GM10248 (cell line): ENCODE measurements around the gene NELFB.

ENCODE experiments used
- CTCF ChIA-PET: fragments of 300-600 bp; sonication (Branson Sonifier 250); formaldehyde crosslinking; extraction: SDS; loops from one replicate; lab custom pipeline; 2021; ENCODE audit warnings: antibody characterized with exemption; lab: Yijun Ruan, JAX
- POLR2A ChIA-PET: fragments of 350-650 bp; sonication (Branson Sonifier 250); formaldehyde crosslinking; extraction: SDS; loops from one replicate; lab custom pipeline; 2020; ENCODE audit warnings: antibody characterized with exemption; lab: Yijun Ruan, JAX
- DNase-seq: peaks from one replicate; pipeline ENCODE4 v3.0.0; 2012; ENCODE audit errors: extremely low spot score
- CTCF ChIP-seq: IDR thresholded peaks from 2 replicates; pipeline ENCODE4 v1.5.1; 2012; ENCODE audit warnings: mild to moderate bottlenecking, low read depth; ENCODE audit errors: extremely low read depth, missing control alignments, control extremely low read depth

Gene NELFB

DNA sequence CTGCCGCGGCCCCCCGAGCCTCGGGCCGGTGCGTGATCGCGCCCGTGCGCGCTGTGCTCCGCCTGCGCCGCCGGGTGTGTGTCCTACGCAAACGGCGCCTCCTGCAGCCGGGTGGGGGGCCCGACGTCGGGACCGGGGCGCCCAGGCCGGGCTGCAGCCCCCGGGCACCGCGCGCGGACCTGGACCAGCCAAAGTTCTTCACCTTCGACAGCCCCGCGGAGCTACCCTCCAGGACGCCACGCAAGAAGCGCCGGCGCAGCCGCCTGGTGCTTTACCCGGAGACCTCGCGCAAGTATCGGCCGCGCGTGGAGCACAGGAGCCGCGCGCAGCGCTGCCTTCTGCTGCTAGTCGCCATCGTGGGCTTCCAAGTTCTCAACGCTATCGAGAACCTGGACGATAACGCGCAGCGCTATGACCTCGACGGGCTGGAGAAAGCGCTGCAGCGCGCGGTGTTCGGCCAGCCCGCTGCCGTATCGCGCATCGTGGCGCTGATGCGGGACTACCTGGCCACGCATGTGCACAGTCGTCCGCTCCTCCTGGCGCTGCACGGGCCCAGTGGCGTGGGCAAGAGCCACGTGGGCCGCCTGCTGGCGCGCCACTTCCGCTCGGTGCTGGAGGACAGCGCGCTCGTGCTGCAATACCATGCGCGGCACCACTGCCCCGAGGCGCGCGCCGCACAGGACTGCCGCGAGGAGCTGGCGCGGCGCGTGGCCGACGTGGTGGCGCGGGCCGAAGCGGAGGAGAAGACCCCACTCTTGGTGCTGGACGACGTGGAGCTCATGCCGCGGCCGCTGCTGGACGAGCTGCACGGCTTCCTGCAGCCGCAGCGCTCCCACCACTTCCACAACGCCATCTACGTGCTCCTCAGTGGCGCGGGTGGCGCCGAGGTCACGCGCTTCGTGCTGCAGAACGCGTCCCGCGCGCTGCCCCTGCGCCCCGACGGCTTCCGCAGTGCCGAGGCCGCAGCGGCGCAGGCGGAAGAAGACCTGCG is 23.9 kb downstream of the NELFB start:
- TF ChIP-seq CTCF = no peak
- ChIA-PET CTCF (interaction anchor here (0.7 to 1.6 kb wide), 3 partner anchors 10 to 144 kb away, joined by 3 read pairs; partner anchors contain the start of genes EXD3 and NOXA1), POLR2A (no interaction called here)
- DNase-seq = no peak

DNA sequence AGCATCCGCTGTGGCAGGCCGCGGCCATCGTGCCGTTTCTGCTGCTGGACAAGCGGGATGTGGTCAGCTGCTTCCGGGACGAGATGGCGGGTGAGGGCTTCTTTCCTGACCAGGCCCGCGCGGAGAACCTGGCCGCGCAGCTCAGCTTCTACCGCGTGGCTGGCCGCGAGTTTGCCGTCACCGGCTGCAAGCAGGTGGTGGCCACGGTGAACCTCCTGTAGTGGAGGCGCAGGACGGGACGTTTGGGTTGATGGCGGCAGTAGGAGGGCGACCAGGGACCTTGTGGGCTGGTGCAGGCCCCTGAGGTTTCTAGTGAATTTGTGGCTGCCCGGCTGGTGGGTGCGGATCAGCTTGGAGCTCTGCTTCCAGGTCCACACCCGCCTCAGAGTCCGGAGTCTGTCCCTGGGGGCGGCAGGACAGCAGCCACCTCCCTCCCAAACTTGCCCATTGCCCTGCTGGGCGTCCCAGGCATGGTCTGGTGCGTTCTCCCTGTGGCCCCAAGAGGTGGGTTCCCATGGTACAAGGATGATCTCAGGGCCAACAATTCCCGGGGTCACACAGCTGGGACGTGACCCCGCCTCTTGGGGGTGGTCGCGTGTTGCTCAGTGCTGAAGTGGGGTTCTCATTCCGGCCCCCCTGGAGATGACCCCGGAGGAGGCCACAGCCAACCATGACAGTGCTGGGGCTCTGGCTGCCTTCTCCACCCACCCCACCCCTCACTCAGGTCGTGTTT is 24.8 kb downstream of the NELFB start:
- POLR2A ChIA-PET = interaction anchor here (0.6 kb wide), 1 partner anchor 22 kb away, joined by 4 read pairs; no protein-coding TSS in a partner anchor
- no peak for TF ChIP-seq CTCF
- no peak for DNase-seq

GRCh38 chr9:137280474-137281344 is 25.6 kb downstream of the NELFB start:
- CTCF ChIA-PET = interaction anchor here (0.8 to 2.2 kb wide), 3 partner anchors 22 to 46 kb away, joined by 3 to 10 read pairs (median 3); partner anchors contain the start of gene NRARP

More for the DNA sequence above, 24.8 kb downstream of the NELFB start:
- CTCF ChIA-PET = interaction anchor here (0.7 to 1.6 kb wide), 4 partner anchors 11 to 143 kb away, joined by 3 read pairs; partner anchors contain the start of genes EXD3 and NOXA1

GRCh38 chr9:137281345-137282116 is 26.4 kb downstream of the NELFB start:
- DNase-seq = no peak
- TF ChIP-seq CTCF = no peak
- POLR2A ChIA-PET = no interaction called here
- CTCF ChIA-PET = interaction anchor here (1.0 to 2.2 kb wide), 2 partner anchors 21 to 48 kb away, joined by 3 to 10 read pairs; partner anchors contain the start of gene NRARP

More at GRCh38 chr9:137280474-137281344, 25.6 kb downstream of the NELFB start:
- peak; percentile 67 for DNase-seq
- POLR2A ChIA-PET = interaction anchor here (0.6 kb wide), 1 partner anchor 23 kb away, joined by 4 read pairs; no protein-coding TSS in a partner anchor
- peak; percentile 41 for TF ChIP-seq CTCF

- ChIA-PET CTCF (interaction anchor here (0.7 to 2.3 kb wide), 18 partner anchors 9 to 248 kb away, joined by 3 to 11 read pairs (median 4); partner anchors contain the start of genes EXD3, NELFB, NOXA1 and NRARP), POLR2A (interaction anchor here (1.0 to 1.4 kb wide), 2 partner anchors 9 to 15 kb away, joined by 3 read pairs; partner anchors contain the start of genes NRARP and TOR4A)
- peak; percentile 41 for TF ChIP-seq CTCF
- DNase-seq = peak; percentile 62
These were observed 31.9 kb downstream of the NELFB start for GRCh38 chr9:137286975-137287383.
